K562 (cell line): ENCODE data around the gene C21orf58. TPM values are rescaled to one million over a fixed set of nuclear protein-coding genes. Genes with fewer than 3 reads are reported as not detected.

Source experiments
- ATF1 ChIP-seq, 2 experiments: fragments of 450-650 bp in 1 of 2; IDR thresholded peaks; 2 replicates each; pipeline ENCODE4 v1.6.1; 2016; ENCODE audit warnings: missing compliant biosample characterization in 1 of 2, missing genetic modification characterization in 1 of 2
- CREB1 ChIP-seq, 2 experiments: sonication (generic) in 1 of 2; formaldehyde crosslinking in 1 of 2; IDR thresholded peaks; 2 replicates each; pipeline versions ENCODE4 v1.6.1 to v1.8.0; 2012 to 2022; ENCODE audit warnings: inconsistent platforms in 1 of 2, mild to moderate bottlenecking in 1 of 2, missing genetic modification reagents in 1 of 2, moderate library complexity in 1 of 2
- HNRNPL ChIP-seq: fragments of 200-400 bp; formaldehyde crosslinking; IDR thresholded peaks from 2 replicates; pipeline ENCODE4 v1.6.1; 2017; ENCODE audit warnings: low read depth, mild to moderate bottlenecking, low read length
- RBFOX2 ChIP-seq: fragments of 200-400 bp; formaldehyde crosslinking; IDR thresholded peaks from 2 replicates; pipeline ENCODE4 v1.6.1; 2017; ENCODE audit warnings: low read depth, mild to moderate bottlenecking, low read length, moderate library complexity
- SIN3A ChIP-seq, 2 experiments: fragments of 150-350 bp in 1 of 2; IDR thresholded peaks; 2 replicates each; pipeline ENCODE4 v1.6.1; 2011 to 2016; ENCODE audit warnings: borderline replicate concordance in 2 of 2, low read depth in 2 of 2, low read length in 2 of 2, mild to moderate bottlenecking in 2 of 2, moderate library complexity in 2 of 2; ENCODE audit not compliant: control insufficient read depth in 1 of 2
- polyA plus RNA-seq, 8 experiments: library from polyadenylated mRNA; depleted of rRNA in 4 of 8; stranded (reverse) in 5 of 8; unstranded in 3 of 8; fragments of >200 nt; fragmentation: Nextera tagmentation in 2 of 8; fragmentation: Illumina TruSeq in 1 of 8; extraction: Ambion mirVana in 2 of 8; extraction: Trizol in 1 of 8; gene quantifications; 2 replicates each; pipeline versions ENCODE4 v1.2.1 to v1.2.3, GENCODE V29; 2011 to 2014; ENCODE audit warnings: inconsistent platforms in 1 of 8, missing spikeins in 1 of 8
- total RNA-seq, 7 experiments: library from RNA; depleted of rRNA in 6 of 7; stranded (reverse); fragments of >200 nt in 6 of 7; fragmentation: Illumina TruSeq in 2 of 7; extraction: Trizol in 2 of 7; gene quantifications; 2 replicates each; pipeline versions ENCODE4 v1.2.1 to v1.2.3, GENCODE V29; 2011 to 2021; ENCODE audit warnings: low replicate concordance in 1 of 7
- TF ChIP-seq, protein P1 (sequence below): sonication (generic); formaldehyde crosslinking; IDR thresholded peaks from 2 replicates; pipeline ENCODE4 v1.8.1; 2023; ENCODE audit warnings: mild to moderate bottlenecking, missing genetic modification reagents
- TF ChIP-seq, protein P2 (sequence below), 3 experiments: IDR thresholded peaks in 2 of 3; conservative IDR thresholded peaks in 1 of 3; 2 replicates each; pipeline ENCODE4 v1.5.1; 2011 to 2012; ENCODE audit warnings: low read length in 3 of 3, mild to moderate bottlenecking in 3 of 3, control low read depth in 2 of 3, improper control_type of control experiment in 1 of 3, inconsistent platforms in 1 of 3, low read depth in 1 of 3, mixed read lengths in 1 of 3, moderate library complexity in 1 of 3; ENCODE audit not compliant: insufficient read depth in 2 of 3
- TF ChIP-seq, protein P3 (sequence below): sonication (generic); formaldehyde crosslinking; IDR thresholded peaks from 2 replicates; pipeline ENCODE4 v1.8.1; 2023; ENCODE audit warnings: mild to moderate bottlenecking, missing genetic modification reagents, moderate library complexity

The C21orf58 gene
- total and polyA plus RNA-seq, 9 of the 15 experiments (the other 6 are each of a cell fraction or from before 2014, with no cell fraction given) = 1.2 to 30.5 (median 12.4) TPM

DNA sequence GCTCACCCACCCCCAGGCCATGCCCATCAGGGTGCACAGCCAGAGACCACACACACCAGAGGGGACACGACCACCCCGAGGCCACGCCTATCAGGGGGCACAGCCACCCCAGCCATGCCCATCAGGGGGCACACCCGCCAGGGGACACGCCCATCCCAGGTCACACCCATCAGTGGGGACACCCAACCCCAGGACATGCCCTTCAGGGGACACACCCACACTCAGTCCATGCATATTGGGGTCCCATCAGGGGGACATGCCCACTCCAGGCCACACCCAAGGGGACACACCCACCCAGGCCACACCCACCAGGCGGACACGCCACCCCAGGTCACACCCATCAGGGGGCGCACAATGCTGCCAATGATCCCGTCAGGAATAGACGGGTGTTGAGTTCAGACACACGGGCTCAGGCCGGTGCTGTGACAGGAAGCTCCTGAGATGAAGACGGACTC is 59.0 kb downstream of the C21orf58 start (continued):
- peak; percentile 41; the same call in 1 of the 2 replicates for TF ChIP-seq RBFOX2
- TF ChIP-seq, protein P1, sequence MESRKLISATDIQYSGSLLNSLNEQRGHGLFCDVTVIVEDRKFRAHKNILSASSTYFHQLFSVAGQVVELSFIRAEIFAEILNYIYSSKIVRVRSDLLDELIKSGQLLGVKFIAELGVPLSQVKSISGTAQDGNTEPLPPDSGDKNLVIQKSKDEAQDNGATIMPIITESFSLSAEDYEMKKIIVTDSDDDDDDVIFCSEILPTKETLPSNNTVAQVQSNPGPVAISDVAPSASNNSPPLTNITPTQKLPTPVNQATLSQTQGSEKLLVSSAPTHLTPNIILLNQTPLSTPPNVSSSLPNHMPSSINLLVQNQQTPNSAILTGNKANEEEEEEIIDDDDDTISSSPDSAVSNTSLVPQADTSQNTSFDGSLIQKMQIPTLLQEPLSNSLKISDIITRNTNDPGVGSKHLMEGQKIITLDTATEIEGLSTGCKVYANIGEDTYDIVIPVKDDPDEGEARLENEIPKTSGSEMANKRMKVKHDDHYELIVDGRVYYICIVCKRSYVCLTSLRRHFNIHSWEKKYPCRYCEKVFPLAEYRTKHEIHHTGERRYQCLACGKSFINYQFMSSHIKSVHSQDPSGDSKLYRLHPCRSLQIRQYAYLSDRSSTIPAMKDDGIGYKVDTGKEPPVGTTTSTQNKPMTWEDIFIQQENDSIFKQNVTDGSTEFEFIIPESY (CRISPR knock-in tag) = peak; percentile 85
- no peak for TF ChIP-seq ATF1 (CRISPR knock-in tag; IDR thresholded peaks at IDR 0.05)
- TF ChIP-seq ATF1 (tag; IDR thresholded peaks at IDR 0.05) = no peak
- 0 out of 2 replicates have a peak, but pooled peaks have one; percentile 32 for TF ChIP-seq HNRNPL
- TF ChIP-seq SIN3A (IDR thresholded peaks at IDR 0.05; ENCODE audit: borderline replicate concordance in 2 of 2, control insufficient read depth in 1 of 2, low read depth in 2 of 2, low read length in 2 of 2) = peak; percentile 32 to 45; a peak in 2 of 4 replicates
- TF ChIP-seq CREB1 (IDR thresholded peaks at IDR 0.05) = 0 out of 2 replicates have a peak, but pooled peaks have one; percentile 16
- TF ChIP-seq CREB1 (CRISPR knock-in tag; IDR thresholded peaks at IDR 0.05) = no peak
- TF ChIP-seq, protein P2, sequence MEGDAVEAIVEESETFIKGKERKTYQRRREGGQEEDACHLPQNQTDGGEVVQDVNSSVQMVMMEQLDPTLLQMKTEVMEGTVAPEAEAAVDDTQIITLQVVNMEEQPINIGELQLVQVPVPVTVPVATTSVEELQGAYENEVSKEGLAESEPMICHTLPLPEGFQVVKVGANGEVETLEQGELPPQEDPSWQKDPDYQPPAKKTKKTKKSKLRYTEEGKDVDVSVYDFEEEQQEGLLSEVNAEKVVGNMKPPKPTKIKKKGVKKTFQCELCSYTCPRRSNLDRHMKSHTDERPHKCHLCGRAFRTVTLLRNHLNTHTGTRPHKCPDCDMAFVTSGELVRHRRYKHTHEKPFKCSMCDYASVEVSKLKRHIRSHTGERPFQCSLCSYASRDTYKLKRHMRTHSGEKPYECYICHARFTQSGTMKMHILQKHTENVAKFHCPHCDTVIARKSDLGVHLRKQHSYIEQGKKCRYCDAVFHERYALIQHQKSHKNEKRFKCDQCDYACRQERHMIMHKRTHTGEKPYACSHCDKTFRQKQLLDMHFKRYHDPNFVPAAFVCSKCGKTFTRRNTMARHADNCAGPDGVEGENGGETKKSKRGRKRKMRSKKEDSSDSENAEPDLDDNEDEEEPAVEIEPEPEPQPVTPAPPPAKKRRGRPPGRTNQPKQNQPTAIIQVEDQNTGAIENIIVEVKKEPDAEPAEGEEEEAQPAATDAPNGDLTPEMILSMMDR (IDR thresholded peaks at IDR 0.05 in 2 of 3, conservative IDR thresholded peaks at IDR 0.05 in 1 of 3; ENCODE audit: insufficient read depth in 2 of 3, low read depth in 1 of 3, low read length in 3 of 3) = peak; percentile 31 to 39 (median 35); a peak in 4 of 6 replicates
- TF ChIP-seq, protein P3, sequence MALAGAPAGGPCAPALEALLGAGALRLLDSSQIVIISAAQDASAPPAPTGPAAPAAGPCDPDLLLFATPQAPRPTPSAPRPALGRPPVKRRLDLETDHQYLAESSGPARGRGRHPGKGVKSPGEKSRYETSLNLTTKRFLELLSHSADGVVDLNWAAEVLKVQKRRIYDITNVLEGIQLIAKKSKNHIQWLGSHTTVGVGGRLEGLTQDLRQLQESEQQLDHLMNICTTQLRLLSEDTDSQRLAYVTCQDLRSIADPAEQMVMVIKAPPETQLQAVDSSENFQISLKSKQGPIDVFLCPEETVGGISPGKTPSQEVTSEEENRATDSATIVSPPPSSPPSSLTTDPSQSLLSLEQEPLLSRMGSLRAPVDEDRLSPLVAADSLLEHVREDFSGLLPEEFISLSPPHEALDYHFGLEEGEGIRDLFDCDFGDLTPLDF (CRISPR knock-in tag) = no peak
